GM19239 (cell line): ENCODE data around the gene REEP5.
"Not testable (repeated sequence)": the region's sequence is repeated elsewhere in the genome, so short reads cannot be mapped to it uniquely, and the experiment has no call there.

ENCODE experiments used
- DNase-seq: peaks from one replicate; pipeline ENCODE4 v3.0.0; 2011; ENCODE audit warnings: low spot score; ENCODE audit not compliant: insufficient read length
- FAIRE-seq: peaks from 2 replicates; lab custom pipeline; 2011; peaks lifted over from hg19 to GRCh38; lab: Jason Lieb, UNC

REEP5 gene

GRCh38 chr5:112895682-112896081 is 26.3 kb downstream of the REEP5 start:
- DNase-seq (no peak), FAIRE-seq (no peak)

GRCh38 chr5:112892776-112893175 is 29.3 kb downstream of the REEP5 start:
- DNase-seq (no peak), FAIRE-seq (no peak)

- not testable (repeated sequence) for FAIRE-seq, DNase-seq
Observed at GRCh38 chr5:112892066-112892465, 30.0 kb downstream of the REEP5 start.

GRCh38 chr5:112886975-112887374 is 35.1 kb downstream of the REEP5 start:
- no peak for DNase-seq
- no peak for FAIRE-seq

GRCh38 chr5:112885001-112885400 is 37.0 kb downstream of the REEP5 start:
- FAIRE-seq, result no peak
- DNase-seq, result no peak

- no peak for FAIRE-seq
Observed at GRCh38 chr5:112883192-112883591, 38.8 kb downstream of the REEP5 start.

GRCh38 chr5:112880219-112880964 is 41.6 kb downstream of the REEP5 start:
- DNase-seq, result no peak
- no peak for FAIRE-seq

More at GRCh38 chr5:112883192-112883591, 38.8 kb downstream of the REEP5 start:
- no peak for DNase-seq

GRCh38 chr5:112878760-112879159 is 43.3 kb downstream of the REEP5 start:
- DNase-seq, result no peak
- FAIRE-seq, result peak; percentile 8

GRCh38 chr5:112878101-112878500 is 43.9 kb downstream of the REEP5 start:
- no peak for FAIRE-seq
- DNase-seq, result no peak

GRCh38 chr5:112876362-112876761 is 45.7 kb downstream of the REEP5 start:
- FAIRE-seq (no peak), DNase-seq (no peak)

- FAIRE-seq (no peak), DNase-seq (no peak)
Observed at GRCh38 chr5:112870966-112871365, 51.1 kb downstream of the REEP5 start.

GRCh38 chr5:112869948-112870347 is 52.1 kb downstream of the REEP5 start:
- DNase-seq (no peak), FAIRE-seq (no peak)

- no peak for DNase-seq
- FAIRE-seq, result no peak
Observed at GRCh38 chr5:112867411-112867810, 54.6 kb downstream of the REEP5 start.

GRCh38 chr5:112866739-112867138 is 55.3 kb downstream of the REEP5 start:
- DNase-seq (no peak), FAIRE-seq (no peak)

GRCh38 chr5:112865128-112865527 is 56.9 kb downstream of the REEP5 start:
- DNase-seq (no peak), FAIRE-seq (no peak)

- no peak for DNase-seq
- no peak for FAIRE-seq
Observed at GRCh38 chr5:112863549-112863948, 58.5 kb downstream of the REEP5 start.

GRCh38 chr5:112862085-112862484 is 59.9 kb downstream of the REEP5 start:
- FAIRE-seq, result no peak
- no peak for DNase-seq

- DNase-seq (no peak), FAIRE-seq (peak; percentile 59)
Observed at GRCh38 chr5:112861638-112861985, 60.4 kb downstream of the REEP5 start.

GRCh38 chr5:112860929-112861637 is 60.9 kb downstream of the REEP5 start, which contains the start of gene SRP19:
Gene SRP19, plus strand, starts transcription at chr5:112861287. Its CDS starts 90 bp downstream, at chr5:112861377.
- DNase-seq, result peak; percentile 86
- peak; percentile 99 for FAIRE-seq

GRCh38 chr5:112860571-112860928 is 61.5 kb downstream of the REEP5 start:
- not testable (repeated sequence) for DNase-seq, FAIRE-seq

GRCh38 chr5:112857866-112858265 is 64.2 kb downstream of the REEP5 start:
- DNase-seq, result no peak

GRCh38 chr5:112854651-112855050 is 67.4 kb downstream of the REEP5 start:
- FAIRE-seq (no peak), DNase-seq (no peak)

More at GRCh38 chr5:112857866-112858265, 64.2 kb downstream of the REEP5 start:
- FAIRE-seq, result no peak
